HG03342 (cell line): ENCODE measurements around the gene TREM2.
"Not testable (repeated sequence)": the region's sequence is repeated elsewhere in the genome, so short reads cannot be mapped to it uniquely, and the experiment has no call there.

Source experiments
- ATAC-seq: cut with Tn5 transposase; IDR thresholded peaks from one replicate; pipeline ENCODE4 v1.9.1; 2021; ENCODE audit warnings: mild to moderate bottlenecking, moderate library complexity; ENCODE audit not compliant: unreplicated experiment

The TREM2 gene

GRCh38 chr6:41162687-41163418, at the start of gene TREM2:
Gene TREM2 (minus strand): TSS chr6:41163116. CDS start chr6:41163082, 34 bp downstream.
- no peak for ATAC-seq

- ATAC-seq: no peak
These were observed 46.8 kb upstream of the TREM2 start for GRCh38 chr6:41209547-41210320.

DNA sequence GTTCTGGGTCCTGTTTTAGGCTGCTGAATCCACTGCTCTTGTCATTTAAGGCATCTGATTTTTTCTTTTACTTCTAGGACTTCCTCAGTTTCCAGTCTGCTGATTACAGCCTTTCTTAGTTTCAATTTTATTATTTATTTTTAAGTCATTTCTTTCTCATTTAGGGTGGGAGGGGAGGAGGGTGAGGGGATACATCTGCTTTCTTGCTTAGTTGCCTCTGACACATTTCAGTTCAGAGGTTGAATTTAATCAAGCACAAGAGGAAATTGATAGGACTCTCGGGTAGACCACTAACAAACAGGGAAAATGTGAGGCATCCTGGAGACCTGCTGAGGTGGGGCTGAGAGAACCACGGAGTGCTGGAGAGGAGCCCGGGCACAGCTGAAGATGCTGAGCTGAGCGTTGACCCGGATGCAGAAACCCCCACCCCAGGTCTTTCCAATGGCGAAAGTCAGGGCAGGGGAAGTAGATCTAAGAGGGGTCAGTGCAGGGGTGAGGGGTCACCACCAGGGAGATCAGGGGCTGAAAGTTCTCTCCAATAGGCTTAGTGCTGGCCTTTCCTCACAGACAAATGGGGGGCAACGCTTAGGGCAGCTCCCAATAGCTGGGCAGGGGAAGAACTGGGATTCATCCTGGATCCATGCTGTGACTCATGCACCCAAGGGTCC, 45.7 kb upstream of the TREM2 start:
- ATAC-seq: no peak

DNA sequence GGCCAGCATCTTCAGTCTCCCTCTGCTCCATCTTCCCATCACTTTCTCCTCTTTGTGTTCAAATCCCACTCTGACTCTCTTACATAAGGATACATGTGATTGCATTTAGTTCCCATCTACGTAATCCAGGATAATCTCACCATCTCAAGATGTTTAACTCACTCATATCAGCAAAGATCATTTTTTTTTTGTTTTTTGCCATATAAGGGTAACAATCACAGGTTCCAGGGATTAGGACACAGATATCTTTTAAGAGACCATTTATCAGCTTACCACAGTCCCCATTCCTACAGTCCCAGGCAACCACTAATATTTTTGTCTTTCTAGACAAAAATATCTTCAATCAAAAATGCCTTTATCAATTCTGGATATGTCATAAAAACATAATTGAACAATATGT, 41.2 kb upstream of the TREM2 start:
- ATAC-seq: no peak

DNA sequence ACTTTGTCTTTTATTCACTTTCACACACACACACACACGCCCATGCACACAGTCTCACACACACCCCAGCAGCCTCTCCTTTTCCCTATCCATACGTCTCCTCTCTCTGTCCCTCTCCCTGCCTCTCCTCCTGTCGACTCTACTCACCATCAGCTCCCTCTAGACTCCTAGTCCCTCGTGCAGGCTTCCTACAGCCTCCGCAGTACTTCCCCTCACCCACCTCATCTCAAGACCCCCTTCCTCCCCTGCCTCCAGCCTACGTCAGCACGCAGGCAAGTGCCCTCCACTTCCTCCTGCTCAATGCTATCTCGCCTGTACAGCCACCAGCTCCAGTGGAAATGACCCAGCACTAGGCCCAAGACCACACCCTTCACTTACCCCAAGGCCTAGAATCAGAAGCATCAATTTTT, 38.9 kb upstream of the TREM2 start:
- no peak for ATAC-seq

GRCh38 chr6:41200901-41201763, 38.2 kb upstream of the TREM2 start, which contains the start of gene TREML2:
Gene TREML2 (minus strand): TSS chr6:41201149. CDS start chr6:41201008, 141 bp downstream.
- no peak for ATAC-seq

GRCh38 chr6:41200296-41200900, 37.5 kb upstream of the TREM2 start:
- no peak for ATAC-seq

DNA sequence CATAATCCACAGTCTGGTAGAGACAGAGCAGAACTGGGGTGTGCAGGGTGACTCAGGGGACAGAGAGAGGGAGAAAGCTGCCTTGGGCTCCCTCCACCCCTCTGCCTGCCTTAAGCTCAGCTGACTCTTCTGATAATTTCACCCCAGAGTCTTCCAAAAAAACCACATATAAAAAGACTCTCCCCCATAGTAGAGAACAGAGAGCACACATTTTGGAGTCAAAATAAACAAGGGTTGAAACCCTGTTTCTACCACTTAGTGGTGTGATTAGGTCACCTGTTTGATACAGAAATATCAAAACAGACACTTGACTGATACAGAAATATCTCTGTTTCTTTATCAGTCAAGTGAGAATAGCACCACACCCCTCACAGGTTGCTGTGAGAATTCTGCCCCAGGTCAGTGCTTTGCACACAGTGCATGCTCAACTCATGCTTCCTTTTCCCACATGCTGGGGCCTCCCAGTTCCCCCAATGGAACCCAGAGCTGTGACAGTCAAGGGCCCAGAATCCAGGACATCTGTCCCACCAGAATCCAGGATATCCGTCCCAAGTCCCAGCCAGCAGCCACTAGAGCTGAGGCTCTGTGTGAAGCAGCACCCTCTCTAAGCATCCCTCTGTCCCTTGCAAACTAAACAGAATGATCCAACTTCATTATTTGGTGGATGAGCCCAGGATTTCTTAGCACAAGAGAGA, 36.8 kb upstream of the TREM2 start:
- ATAC-seq: no peak

DNA sequence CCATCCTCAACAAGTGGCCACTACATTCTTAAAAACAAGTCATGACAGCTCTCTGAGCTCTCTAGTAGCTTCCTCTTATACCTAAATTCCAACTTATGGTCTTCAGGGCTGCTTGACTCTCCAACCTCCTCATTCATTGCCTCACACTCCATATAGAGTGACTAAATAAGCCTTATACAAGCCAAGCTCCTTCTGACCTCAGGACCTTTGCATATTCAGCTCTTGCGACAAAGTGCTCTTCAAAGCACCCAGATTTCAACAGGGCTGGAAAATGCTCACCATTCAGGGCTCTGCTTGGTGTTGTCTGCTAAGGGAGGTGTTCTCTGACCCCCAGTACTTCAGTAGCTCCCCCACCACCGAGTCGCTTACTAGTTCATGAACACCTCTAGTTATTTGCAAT, 34.3 kb upstream of the TREM2 start:
- ATAC-seq: no peak

DNA sequence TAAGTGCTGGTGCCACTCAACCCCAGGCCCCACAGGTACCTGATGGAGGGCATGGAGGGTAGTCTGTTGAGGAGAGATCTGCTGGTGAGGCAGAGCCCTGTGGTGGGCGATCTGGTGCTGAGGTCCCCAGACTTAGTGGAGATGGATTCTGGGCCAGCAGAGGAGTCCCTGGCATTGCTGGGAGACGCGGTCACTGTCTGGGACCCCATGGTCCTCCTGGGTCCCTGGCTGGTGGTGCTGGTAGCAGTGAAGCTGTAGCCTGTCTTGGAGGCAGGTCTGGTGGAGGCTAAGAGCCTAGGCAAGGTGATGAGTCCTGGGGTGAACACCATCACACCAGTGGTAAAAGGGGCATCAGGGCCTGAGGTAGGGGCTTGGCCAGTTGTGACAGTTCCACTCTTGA, 31.5 kb upstream of the TREM2 start:
- ATAC-seq: no peak

- ATAC-seq: no peak
These were observed 31.0 kb upstream of the TREM2 start for GRCh38 chr6:41193884-41194283.

GRCh38 chr6:41193171-41193734, 30.3 kb upstream of the TREM2 start:
- no peak for ATAC-seq

- no peak for ATAC-seq
These were observed 28.7 kb upstream of the TREM2 start for GRCh38 chr6:41191569-41191968.

DNA sequence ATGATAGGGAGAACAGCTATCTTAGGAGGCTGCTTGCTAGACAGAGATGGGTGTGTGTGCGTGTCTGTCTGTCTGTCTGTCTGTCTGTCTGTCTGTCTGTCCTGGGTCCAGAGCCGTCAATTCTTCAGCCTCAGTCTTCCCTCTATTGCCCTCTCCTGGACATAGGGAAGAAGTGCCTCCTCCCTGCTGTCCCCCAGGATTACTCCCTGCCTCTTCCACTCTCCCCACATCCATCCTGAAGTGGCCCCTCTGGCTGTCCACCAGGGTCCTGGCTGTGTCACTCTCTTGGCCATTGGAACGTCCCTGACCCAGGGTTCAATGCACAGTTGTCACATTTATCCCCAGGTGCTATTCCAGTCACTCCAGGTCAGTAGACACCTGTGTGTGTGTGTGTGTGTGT, 27.9 kb upstream of the TREM2 start:
- ATAC-seq: no peak

- ATAC-seq: no peak
These were observed 27.1 kb upstream of the TREM2 start for GRCh38 chr6:41189967-41190366.

DNA sequence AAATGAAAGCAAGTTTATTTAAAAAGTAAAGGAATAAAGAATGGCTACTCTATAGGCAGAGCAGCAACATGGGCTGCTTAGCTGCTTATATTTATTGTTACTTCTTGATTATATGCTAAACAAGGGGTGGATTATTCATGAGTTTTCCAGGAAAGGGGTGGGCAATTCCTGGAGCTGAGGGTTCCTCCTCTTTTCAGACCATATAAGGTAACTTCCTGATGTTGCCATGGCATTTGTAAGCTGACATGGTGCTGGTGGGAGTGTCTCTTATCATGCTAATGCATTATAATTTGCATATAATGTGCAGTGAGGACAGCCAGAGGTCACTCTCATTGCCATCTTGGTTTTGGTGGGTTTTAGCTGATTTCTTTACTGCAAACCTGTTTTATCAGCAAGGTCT, 26.1 kb upstream of the TREM2 start:
- ATAC-seq: not testable (repeated sequence)

DNA sequence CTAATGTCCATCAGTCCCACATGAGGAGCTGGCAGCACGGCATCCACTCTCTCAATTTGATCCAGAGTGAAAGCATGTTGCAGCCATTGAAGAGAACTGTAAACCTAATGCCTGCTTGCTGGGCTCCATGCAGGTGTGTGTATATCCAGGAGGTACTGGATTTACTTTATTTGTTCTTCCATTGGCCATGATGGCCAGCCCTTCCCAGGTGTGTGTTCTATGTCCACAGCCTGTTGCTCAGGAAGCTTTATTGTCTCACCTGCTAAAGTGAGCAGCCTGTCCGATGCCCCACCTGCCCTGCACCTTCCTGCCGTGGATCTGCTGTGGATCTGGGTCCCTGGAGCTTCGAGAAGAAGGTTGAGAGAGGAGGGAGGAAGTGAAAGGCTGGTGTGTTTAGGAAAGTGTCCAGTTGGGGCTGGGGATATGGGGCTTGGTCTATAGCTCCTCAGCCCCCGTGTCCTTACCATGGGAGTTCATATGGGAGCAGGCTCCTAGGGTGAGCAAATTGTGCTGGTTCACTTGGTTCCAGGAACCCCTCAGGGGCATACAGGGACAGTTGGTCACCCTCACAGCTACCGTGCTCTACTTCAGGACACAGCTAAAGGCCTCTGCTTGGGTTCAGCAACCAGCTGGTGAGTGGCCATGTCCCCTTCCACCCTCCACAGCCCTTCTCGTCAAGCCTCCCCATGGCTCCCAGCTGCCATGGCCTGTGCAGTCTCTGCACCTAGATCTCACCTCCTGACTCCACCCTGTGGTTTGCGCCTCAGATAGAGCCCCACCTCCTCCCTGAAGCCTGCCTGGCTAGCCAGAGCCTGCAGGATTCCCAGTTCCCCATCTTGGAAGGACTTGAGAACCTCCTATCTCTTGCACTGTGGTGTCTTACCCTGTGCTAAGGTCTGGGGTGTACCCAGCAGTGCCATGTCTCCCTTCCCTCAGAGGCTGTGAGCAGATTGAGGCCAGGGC, 25.3 kb upstream of the TREM2 start:
- ATAC-seq: no peak

DNA sequence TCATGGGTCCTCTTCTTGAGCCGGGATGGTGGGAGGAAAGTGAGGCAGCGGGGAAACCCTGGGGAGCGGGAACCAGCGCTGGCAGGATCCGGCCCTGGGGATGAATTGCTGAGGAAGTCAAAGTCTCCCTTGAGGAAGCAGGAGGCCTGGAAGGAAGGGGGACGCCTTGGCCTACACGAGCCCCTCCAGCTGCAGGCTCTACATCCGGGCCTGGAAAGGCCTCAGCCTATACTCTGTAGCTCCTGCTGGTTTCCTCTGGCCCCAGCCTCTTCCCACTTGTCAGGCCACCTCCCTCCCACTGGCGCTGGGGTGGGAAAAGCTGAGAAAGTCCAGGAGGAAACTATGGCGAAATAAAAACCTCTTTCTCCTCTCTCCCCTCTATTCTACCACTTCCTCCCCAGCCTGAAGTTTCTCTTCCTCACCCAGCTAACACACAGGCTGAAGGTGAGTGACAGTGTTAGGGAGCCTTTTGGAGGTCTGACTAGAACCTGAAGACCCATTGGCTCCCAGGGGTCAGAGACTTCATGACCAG, 23.2 kb upstream of the TREM2 start:
- no peak for ATAC-seq
